SKM-1 (cell line): Measurements from ENCODE around the gene RABGAP1L.
A peak's percentile ranks its signal among the peaks of the same experiment; 100 is the strongest.
"Not testable (repeated sequence)": the region's sequence is repeated elsewhere in the genome, so short reads cannot be mapped to it uniquely, and the experiment has no call there.

Source experiments
- DNase-seq: peaks from one replicate; lab custom pipeline; 2025; ENCODE audit not compliant: unreplicated experiment; lab: John Stamatoyannopoulos, UW

The RABGAP1L gene

GRCh38 chr1:174238845-174239501, 79.7 kb downstream of the RABGAP1L start:
- not testable (repeated sequence) for DNase-seq

DNA sequence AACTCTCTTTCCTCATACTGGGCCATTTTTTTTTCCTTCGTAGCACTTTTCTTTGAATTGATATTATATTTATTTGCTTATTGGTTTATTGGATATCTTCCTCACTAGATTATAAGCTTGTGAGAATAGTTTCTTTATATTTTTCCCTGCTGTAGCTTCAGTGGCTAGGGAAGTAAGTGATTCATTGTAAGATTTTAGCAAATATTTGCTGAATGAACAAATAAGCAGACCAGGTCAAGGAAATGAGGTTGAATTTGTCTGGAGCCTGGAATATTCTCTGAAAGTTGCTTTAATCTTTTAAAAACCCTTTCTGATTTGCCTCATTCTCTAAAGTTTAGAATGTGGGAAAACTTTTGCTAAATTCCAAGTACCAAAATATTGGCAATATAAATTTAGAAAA, 80.2 kb downstream of the RABGAP1L start:
- no peak for DNase-seq

GRCh38 chr1:174242856-174243255, 83.5 kb downstream of the RABGAP1L start:
- no peak for DNase-seq

- DNase-seq = no peak
These were observed 84.2 kb downstream of the RABGAP1L start for GRCh38 chr1:174243451-174244000.

DNA sequence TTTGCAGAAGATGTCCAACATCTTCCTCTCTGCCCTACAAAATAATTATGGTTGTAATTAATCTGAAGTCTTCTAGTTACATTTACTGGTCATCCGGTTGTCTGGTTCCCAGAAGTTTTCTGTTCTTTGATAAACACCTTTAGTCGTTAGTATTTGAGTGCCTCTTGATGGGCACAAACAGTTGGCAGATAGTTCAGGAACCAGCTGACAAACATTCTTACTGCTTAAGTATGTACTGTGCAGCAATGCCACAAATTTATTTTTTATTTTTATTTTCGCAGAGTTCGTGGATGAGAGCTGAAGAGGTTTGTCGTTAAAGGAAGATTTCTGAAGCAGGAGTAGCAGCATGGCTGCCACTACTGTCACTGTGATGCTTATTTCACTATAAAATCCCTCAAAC, 84.7 kb downstream of the RABGAP1L start:
- no peak for DNase-seq

DNA sequence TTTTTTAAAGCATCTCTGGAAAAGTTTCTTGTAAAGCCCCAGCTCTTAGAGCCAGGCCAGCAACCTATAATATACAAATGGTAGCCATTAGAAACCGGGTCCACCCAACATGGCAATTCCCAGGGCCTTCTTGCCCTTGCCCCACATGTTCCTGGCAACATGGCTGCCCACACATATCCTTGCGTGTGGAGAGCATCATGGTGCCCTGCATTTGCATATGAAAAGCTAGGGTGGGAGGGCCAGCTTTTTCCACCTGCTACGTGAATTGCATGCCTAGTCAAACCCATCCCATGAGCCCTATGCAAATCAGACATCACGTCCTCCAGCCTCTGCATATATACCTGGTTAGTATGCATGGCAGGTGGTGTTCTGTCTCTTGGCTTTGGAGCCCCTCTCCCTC, 88.2 kb downstream of the RABGAP1L start:
- no peak for DNase-seq

- DNase-seq = no peak
These were observed 88.7 kb downstream of the RABGAP1L start for GRCh38 chr1:174248041-174248440.

- DNase-seq = not testable (repeated sequence)
These were observed 97.1 kb downstream of the RABGAP1L start for GRCh38 chr1:174256386-174256785.

DNA sequence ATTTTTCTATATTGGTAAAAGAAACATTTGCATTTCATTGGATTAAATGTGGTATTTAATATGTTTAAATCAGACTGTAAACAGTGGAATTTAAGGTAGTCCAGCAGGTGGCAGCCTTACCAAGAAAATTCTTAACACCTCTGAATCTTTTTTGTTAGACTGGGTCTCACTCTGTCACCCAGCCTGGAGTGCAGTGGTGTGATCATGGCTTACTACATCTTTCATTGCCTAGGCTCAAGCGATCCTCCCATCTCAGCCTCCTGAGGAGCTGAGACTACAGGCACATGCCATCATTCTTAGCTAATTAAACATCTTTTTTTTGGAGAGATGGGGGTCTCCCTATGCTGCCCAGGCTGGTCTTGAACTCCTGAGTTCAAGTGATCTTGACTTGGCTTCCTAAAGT, 98.8 kb downstream of the RABGAP1L start:
- DNase-seq = peak; percentile 55

DNA sequence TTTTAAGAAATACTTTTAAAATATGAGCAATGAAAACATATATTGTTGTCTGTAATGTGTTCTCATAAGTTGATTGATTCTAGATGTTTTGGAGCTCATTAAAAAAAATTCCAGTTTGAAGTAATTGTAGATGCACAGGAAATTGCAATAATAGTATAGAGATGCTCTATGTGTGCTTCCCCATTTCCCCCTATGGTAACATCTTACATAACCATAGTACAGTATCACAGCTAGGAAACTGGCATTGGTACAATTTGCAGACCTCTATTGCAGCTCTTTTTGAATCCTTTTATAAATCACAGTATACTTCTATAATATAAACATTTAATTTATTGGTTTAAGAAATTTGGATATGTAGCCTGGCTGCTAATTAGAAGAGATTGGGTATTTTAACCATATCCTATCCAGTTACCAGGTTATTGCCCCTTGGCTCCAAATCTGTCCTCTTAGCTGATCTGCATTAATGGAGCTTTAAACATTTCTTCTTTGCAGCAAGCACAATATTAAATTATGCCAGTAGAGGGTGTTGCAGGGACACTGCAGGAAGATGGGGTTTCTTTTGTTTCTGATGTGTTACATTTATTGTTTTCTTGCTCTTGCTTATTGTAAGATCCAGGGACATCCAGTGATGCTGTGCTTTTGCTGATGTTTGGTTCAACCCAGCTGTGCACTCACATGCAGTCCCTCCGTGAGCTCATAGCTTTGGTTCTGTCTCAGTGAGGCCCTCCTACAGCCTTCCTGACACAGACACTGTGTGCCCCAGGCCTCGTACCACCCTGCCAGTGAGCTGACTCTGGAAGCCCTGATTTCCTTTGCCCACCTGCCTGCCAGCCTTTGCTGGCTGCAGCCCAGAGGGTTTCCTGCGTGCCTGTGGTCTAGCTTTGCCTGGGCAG, 103.3 kb downstream of the RABGAP1L start:
- peak; percentile 24 for DNase-seq

- no peak for DNase-seq
These were observed 106.0 kb downstream of the RABGAP1L start for GRCh38 chr1:174265282-174265681.

DNA sequence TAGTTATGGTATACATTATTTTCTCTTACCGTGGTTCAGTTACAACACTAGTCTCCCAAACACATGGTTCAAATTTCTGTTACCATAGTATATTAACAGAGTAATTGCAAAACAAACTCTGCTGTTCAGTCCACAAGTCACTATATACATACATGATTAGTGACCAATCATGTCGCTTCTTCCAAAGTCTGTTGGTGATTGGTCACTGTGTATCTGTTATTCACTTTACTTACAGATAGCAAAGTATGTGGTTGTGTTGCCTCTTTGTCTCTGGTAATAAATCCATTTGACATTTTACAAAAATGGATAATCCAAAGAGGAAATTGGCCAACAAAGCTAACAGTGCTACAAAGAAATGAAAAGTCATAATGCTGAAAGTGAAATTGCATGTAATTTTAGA, 107.2 kb downstream of the RABGAP1L start:
- no peak for DNase-seq

- DNase-seq = no peak
These were observed 107.8 kb downstream of the RABGAP1L start for GRCh38 chr1:174266991-174267612.

DNA sequence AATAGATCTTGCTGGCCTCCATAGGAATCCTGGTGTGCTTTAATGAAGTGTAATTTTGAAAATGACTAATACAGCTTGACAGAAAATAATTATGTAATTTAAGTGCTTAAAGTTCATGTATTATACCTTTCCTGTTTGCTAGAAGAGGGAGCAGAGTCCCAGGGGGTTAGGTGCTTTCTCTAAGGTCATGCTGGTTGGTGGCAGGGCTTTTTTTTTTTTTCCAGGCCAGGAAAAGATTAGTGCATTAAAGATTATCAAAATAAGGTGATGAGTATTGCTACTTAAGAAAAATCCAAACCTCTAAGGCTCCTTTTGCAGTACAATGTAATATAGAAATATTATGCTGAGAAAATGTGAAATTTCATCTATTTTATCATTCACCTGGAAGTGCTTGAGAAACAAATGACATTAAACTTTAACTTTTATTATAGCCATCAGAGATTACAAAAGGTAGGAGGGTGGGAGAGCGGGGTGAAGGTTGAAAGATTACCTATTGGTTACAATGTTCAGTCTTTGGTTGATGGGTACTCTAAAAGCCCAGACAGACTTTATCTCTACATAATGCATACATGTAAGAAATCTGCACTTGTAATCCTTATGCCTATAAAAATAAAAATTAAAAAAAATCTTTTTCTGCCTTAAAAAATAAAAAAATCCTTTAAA, 110.8 kb downstream of the RABGAP1L start:
- no peak for DNase-seq

- no peak for DNase-seq
These were observed 113.9 kb downstream of the RABGAP1L start for GRCh38 chr1:174273190-174273589.

DNA sequence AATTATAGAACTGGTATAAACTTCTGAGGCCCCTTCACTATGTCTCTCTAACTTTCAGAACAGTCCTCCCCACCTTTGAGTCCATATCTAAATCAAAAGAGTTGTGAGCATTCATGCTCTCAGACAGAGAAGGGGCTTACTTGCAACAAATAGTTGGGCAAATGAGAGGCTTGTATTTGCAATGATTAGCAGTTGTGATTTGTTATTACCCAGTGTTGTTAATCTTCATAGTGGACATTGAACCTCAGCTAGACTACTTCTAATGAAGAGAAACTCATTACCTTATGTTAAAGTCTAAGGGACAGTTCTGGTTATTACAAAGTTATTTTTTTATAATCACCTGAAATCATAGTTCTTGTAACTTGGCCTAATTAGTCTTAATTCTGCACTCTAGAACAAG, 114.5 kb downstream of the RABGAP1L start:
- no peak for DNase-seq

DNA sequence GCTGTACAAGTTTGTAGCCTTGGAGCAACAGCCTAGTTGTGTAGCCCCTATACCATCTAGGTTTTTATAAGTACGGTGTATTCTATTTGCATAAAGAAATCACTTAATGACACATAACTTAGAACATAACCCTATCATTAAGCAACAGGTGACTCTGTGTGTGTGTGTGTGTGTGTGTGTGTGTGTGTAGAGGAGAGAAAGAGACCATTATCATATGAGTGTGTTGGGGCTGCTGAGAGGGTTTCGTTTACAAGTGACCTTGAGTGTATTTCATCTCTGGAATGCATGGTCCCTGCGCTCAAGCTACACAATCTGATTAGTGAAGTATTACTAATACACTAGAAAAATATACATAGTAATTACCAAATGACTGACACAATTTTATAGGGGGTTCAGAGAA, 115.1 kb downstream of the RABGAP1L start:
- DNase-seq = no peak

- DNase-seq = no peak
These were observed 115.6 kb downstream of the RABGAP1L start for GRCh38 chr1:174274884-174275283.

- no peak for DNase-seq
These were observed 116.8 kb downstream of the RABGAP1L start for GRCh38 chr1:174276087-174276486.

- no peak for DNase-seq
These were observed 124.7 kb downstream of the RABGAP1L start for GRCh38 chr1:174284052-174284451.

DNA sequence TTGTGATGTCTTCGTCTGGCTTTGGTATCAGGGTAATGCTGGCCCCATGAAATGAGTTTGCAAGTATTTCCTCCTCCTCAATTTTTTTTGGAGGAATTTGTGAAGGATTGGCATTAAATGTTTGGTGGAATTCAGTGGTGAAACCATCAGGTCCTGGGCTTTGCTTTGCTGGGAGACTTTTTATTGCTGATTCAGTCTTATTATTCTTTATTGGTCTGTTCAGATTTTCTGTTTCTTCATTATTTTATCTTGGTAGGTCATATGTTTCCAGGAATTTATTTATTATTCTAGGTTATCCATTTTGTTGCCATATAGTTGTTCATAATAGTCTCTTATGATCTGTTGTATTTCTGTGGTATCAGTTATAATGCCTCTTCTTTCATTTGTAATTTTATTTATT, 126.7 kb downstream of the RABGAP1L start:
- DNase-seq = no peak
